ENCODE results near the gene WTIP. TPM values are rescaled to one million over a fixed set of nuclear protein-coding genes. Genes with fewer than 3 reads are reported as not detected.

Gene WTIP
- total and polyA plus RNA-seq, 2 of the 13 experiments (the other 11 are each of a cell fraction or from before 2014, with no cell fraction given) = 15.0 to 18.1 TPM

DNA sequence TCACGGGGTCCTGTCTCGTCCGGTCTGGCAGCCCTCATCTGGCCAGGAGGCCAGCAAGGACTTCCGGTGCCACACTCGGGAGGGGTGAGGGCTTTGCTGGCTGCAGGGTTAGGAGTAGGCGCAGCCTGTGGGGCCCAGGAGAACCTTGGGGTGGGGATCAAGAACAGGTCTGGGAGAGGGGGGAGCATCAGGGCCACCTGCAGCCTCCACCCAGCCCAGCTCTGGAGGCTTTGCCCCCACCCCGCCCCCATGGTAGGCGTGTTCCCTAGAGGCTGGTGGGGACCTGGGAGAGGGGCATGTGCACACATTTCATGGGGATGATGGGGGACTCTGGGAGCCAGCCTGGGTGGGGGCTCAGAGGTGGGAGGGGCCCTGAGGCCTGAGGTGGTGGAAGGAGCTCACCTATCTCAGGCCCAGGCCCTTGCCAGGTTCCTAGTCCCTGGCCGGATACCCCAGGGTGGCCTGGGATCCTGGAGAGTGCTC, 23.3 kb downstream of the WTIP start:
- ATAC-seq = no peak
- Histone ChIP-seq H3K36me3 (replicated peaks in 1 of 2; ENCODE audit: control insufficient read depth in 1 of 2, insufficient read depth in 2 of 2, low read length in 2 of 2) (no peaks in the 10 kb centered on the region), H3K4me1 (ENCODE audit: insufficient read depth, low read length) (peaks cover 24% of the 10 kb centered on the region), H3K4me3 (replicated peaks in 1 of 3; ENCODE audit: insufficient read depth in 1 of 3, low read depth in 2 of 3, low read length in 3 of 3) (no peak overlapping the region), H3K9ac (ENCODE audit: insufficient read depth, low read depth, low read length) (no peak overlapping the region), H3K79me2 (ENCODE audit: insufficient read depth, low read length) (no peaks in the 10 kb centered on the region), H2AFZ (ENCODE audit: low read length) (no peak overlapping the region), H3K4me2 (ENCODE audit: low read depth, low read length) (no peak overlapping the region), H3K9me3 (ENCODE audit: low read length) (no peaks in the 10 kb centered on the region), H4K20me1 (ENCODE audit: insufficient read depth, low read length) (no peaks in the 10 kb centered on the region), H3K27me3 (ENCODE audit: control insufficient read depth in 1 of 2, insufficient read depth in 2 of 2, low read length in 2 of 2) (peaks cover 0 to 2% of the 10 kb centered on the region in 2 experiments; a peak in 1 of 5 replicates), H3K27ac (ENCODE audit: extremely low read length, insufficient read depth, low read length) (no peak overlapping the region)
- CTCF ChIA-PET (ENCODE audit: low intra/inter-chr PET ratio, low total read pairs) = no interaction called here
- no peak for FAIRE-seq
- no peak for TF ChIP-seq THYN1 (CRISPR knock-in tag; IDR thresholded peaks at IDR 0.05; ENCODE audit: borderline replicate concordance, low read depth)
- TF ChIP-seq, protein P1, sequence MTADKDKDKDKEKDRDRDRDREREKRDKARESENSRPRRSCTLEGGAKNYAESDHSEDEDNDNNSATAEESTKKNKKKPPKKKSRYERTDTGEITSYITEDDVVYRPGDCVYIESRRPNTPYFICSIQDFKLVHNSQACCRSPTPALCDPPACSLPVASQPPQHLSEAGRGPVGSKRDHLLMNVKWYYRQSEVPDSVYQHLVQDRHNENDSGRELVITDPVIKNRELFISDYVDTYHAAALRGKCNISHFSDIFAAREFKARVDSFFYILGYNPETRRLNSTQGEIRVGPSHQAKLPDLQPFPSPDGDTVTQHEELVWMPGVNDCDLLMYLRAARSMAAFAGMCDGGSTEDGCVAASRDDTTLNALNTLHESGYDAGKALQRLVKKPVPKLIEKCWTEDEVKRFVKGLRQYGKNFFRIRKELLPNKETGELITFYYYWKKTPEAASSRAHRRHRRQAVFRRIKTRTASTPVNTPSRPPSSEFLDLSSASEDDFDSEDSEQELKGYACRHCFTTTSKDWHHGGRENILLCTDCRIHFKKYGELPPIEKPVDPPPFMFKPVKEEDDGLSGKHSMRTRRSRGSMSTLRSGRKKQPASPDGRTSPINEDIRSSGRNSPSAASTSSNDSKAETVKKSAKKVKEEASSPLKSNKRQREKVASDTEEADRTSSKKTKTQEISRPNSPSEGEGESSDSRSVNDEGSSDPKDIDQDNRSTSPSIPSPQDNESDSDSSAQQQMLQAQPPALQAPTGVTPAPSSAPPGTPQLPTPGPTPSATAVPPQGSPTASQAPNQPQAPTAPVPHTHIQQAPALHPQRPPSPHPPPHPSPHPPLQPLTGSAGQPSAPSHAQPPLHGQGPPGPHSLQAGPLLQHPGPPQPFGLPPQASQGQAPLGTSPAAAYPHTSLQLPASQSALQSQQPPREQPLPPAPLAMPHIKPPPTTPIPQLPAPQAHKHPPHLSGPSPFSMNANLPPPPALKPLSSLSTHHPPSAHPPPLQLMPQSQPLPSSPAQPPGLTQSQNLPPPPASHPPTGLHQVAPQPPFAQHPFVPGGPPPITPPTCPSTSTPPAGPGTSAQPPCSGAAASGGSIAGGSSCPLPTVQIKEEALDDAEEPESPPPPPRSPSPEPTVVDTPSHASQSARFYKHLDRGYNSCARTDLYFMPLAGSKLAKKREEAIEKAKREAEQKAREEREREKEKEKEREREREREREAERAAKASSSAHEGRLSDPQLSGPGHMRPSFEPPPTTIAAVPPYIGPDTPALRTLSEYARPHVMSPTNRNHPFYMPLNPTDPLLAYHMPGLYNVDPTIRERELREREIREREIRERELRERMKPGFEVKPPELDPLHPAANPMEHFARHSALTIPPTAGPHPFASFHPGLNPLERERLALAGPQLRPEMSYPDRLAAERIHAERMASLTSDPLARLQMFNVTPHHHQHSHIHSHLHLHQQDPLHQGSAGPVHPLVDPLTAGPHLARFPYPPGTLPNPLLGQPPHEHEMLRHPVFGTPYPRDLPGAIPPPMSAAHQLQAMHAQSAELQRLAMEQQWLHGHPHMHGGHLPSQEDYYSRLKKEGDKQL (CRISPR knock-in tag; IDR thresholded peaks at IDR 0.05; ENCODE audit: low read depth) = no peak
- BruUV-seq (replicated peaks) = no TSS peak
- POLR2A ChIA-PET = no interaction called here
- DNase-seq (ENCODE audit: low spot score) = no peak
- 54% methylated on average over 5 of the region's 9 CpGs for WGBS (ENCODE audit: low lambda C conversion rate)
- in situ Hi-C loops (cut with HindIII; ENCODE audit: extremely low pct_ligation_motif_present, low pct_unique_long_range_greater_than_20kb) (loop anchor here (10.0 kb wide), 1 partner anchor 210 kb away; no protein-coding TSS in a partner anchor), intact Hi-C loops (cut with micrococcal nuclease; ENCODE audit: unreplicated experiment) (no loop called here)
